ENCODE measurements around the gene SFN. TPM values are rescaled to one million over a fixed set of nuclear protein-coding genes. Genes with fewer than 3 reads are reported as not detected.

The SFN gene
- total RNA-seq, 1 donor from 2014 or later = 0.21 TPM

GRCh38 chr1:26912147-26912490 lies 49.2 kb downstream of the SFN start:
- Histone ChIP-seq H3K27me3 (peaks cover 15% of the 10 kb centered on the region), H3K4me2 (no peak overlapping the region), H2AFZ (replicated peaks) (no peak overlapping the region), H3K4me1 (no peaks in the 10 kb centered on the region), H3K27ac (no peak overlapping the region), H3K4me3 (no peak overlapping the region), H3K79me2 (ENCODE audit: low read depth) (no peaks in the 10 kb centered on the region), H3K36me3 (no peaks in the 10 kb centered on the region), H4K20me1 (ENCODE audit: low read depth) (no peaks in the 10 kb centered on the region), H3F3A (ENCODE audit: low read depth) (no peaks in the 10 kb centered on the region), H3K9me3 (ENCODE audit: low read depth) (no peaks in the 10 kb centered on the region), H3K9ac (no peak overlapping the region)
- Mint-ChIP-seq H3K4me1 (no peaks in the 10 kb centered on the region), H3K27ac (no peak overlapping the region), H3K27me3 (ENCODE audit: insufficient read depth, low read depth) (peaks cover 5% of the 10 kb centered on the region), H3K36me3 (no peaks in the 10 kb centered on the region), H3K9me3 (no peaks in the 10 kb centered on the region), H3K4me3 (no peak overlapping the region)
- no peak for DNase-seq (ENCODE audit: low spot score)
- TF ChIP-seq CTCF (IDR thresholded peaks at IDR 0.05) (no peak), EZH2 (IDR thresholded peaks at IDR 0.05) (no peak), EZH2phosphoT487 (IDR thresholded peaks at IDR 0.05) (no peak)

GRCh38 chr1:26913389-26913753 lies 50.4 kb downstream of the SFN start:
- Mint-ChIP-seq H3K27me3 (ENCODE audit: insufficient read depth, low read depth) (peaks cover 5% of the 10 kb centered on the region), H3K27ac (no peak overlapping the region), H3K36me3 (no peaks in the 10 kb centered on the region), H3K4me1 (no peaks in the 10 kb centered on the region), H3K9me3 (no peaks in the 10 kb centered on the region), H3K4me3 (no peak overlapping the region)
- H3K27me3 ChIP-seq = peaks cover 15% of the 10 kb centered on the region
- no peak overlapping the region for H2AFZ ChIP-seq (replicated peaks)
- H3K79me2 ChIP-seq (ENCODE audit: low read depth) = no peaks in the 10 kb centered on the region
- no peak for TF ChIP-seq CTCF (IDR thresholded peaks at IDR 0.05)
- TF ChIP-seq EZH2phosphoT487 (IDR thresholded peaks at IDR 0.05) = no peak
- TF ChIP-seq EZH2 (IDR thresholded peaks at IDR 0.05) = no peak
- DNase-seq (ENCODE audit: low spot score) = no peak
- no peaks in the 10 kb centered on the region for H3K9me3 ChIP-seq (ENCODE audit: low read depth)
- H3K4me2 ChIP-seq = no peak overlapping the region
- no peaks in the 10 kb centered on the region for H3K4me1 ChIP-seq
- no peaks in the 10 kb centered on the region for H4K20me1 ChIP-seq (ENCODE audit: low read depth)
- no peaks in the 10 kb centered on the region for H3K36me3 ChIP-seq
- no peak overlapping the region for H3K27ac ChIP-seq
- H3K4me3 ChIP-seq = no peak overlapping the region
- H3K9ac ChIP-seq = no peak overlapping the region
- H3F3A ChIP-seq (ENCODE audit: low read depth) = no peaks in the 10 kb centered on the region

Small RNA genes within 50 kb of the gene (small RNA-seq; reads per million reads assigned to genes)
- not detected for gene RN7SL165P

Other genes starting within 250 kb of the SFN start
- gene ARID1A, start 167.1 kb upstream of the SFN start, total RNA-seq (ENCODE audit: low replicate concordance) = 43.1 and 70.6 TPM in 2 replicates
- 19.4 and 19.7 TPM in 2 replicates for gene PIGV, start 75.2 kb upstream of the SFN start, total RNA-seq (ENCODE audit: low replicate concordance)
- gene ZDHHC18, start 36.5 kb upstream of the SFN start, total RNA-seq (ENCODE audit: low replicate concordance) = 30.4 and 52.2 TPM in 2 replicates
- gene GPN2, start 27.1 kb downstream of the SFN start, total RNA-seq (ENCODE audit: low replicate concordance) = 6.8 and 10.9 TPM in 2 replicates
- gene GPATCH3, start 37.3 kb downstream of the SFN start, total RNA-seq (ENCODE audit: low replicate concordance) = 6.1 and 9.6 TPM in 2 replicates
- gene NR0B2, start 50.8 kb downstream of the SFN start, total RNA-seq (ENCODE audit: low replicate concordance) = not detected in 2 replicates
- 28.6 and 49.6 TPM in 2 replicates for gene NUDC, start 58.6 kb downstream of the SFN start, total RNA-seq (ENCODE audit: low replicate concordance)
- gene KDF1, start 97.3 kb downstream of the SFN start, total RNA-seq (ENCODE audit: low replicate concordance) = 1.1 TPM in 1 of 2 replicates, not detected in the other
- gene TRNP1, start 130.5 kb downstream of the SFN start, total RNA-seq (ENCODE audit: low replicate concordance) = 0.59 and 2.0 TPM in 2 replicates
- gene TENT5B, start 149.7 kb downstream of the SFN start, total RNA-seq (ENCODE audit: low replicate concordance) = 3.2 and 7.2 TPM in 2 replicates

All from neural progenitor cell (in vitro differentiated cells).